Measurements from ENCODE around the gene WNT5B.

The WNT5B gene

DNA sequence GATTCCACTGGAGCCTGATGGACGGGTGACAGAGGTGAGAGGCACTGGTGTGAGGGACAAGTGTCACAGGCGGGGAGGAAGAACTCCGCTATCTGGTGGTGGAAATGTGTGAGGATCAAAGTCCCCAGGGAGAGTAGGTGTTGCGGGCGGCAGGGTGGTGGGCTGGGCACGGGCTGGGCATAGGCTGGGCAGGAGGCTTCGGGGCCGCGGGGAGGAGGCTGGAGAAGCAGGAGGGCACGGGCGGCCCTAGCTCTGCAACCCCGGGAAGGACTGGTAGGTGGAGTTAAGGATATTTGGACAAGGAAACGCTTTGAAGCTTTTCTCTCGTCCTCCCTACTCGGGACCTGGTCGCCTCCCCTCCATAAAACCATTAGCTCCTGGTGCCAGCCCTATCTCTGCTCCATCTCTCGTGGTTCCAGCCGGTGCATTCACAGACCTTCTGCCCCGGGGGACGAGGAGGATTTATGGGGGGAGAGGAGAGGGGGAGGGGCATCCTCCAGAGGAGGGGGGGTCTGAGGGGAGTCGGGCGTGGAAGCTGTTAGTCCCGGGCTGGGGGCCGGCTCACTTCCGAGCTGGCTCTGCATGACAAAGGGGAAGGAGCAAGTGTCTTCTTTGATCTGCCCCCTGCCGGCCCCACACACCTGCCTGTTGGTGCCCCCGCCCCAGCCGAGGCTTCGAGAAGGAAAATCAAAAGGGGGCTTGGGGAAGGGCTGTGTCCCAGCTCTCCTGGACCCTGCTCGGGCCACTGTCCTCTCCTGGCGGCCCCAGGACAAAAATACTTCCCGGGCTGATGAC lies 504 bp downstream of the WNT5B start:
- in situ Hi-C loops (cut with HindIII; ENCODE audit: low sequenced_read_pairs): no loop called here

- in situ Hi-C loops (cut with HindIII; ENCODE audit: low sequenced_read_pairs): no loop called here
Measured at GRCh38 chr12:1630133-1630826, 1.2 kb downstream of the WNT5B start.

- in situ Hi-C loops (cut with HindIII; ENCODE audit: low sequenced_read_pairs): no loop called here
Measured at GRCh38 chr12:1630827-1631591, 2.0 kb downstream of the WNT5B start.

DNA sequence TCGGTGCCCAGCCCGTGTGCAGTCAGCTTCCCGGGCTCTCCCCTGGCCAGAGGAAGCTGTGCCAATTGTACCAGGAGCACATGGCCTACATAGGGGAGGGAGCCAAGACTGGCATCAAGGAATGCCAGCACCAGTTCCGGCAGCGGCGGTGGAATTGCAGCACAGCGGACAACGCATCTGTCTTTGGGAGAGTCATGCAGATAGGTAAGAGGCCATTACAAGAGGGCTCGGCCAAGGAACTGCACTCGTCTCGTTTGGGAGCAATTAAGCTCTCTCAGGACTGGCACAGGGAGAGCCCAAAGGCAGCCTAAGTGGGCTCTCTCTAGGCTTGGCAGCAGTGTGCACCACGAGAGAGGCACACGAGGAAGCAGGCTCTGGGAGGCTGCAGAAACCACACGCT lies 3.7 kb downstream of the WNT5B start:
- in situ Hi-C loops (cut with HindIII; ENCODE audit: low sequenced_read_pairs): no loop called here

DNA sequence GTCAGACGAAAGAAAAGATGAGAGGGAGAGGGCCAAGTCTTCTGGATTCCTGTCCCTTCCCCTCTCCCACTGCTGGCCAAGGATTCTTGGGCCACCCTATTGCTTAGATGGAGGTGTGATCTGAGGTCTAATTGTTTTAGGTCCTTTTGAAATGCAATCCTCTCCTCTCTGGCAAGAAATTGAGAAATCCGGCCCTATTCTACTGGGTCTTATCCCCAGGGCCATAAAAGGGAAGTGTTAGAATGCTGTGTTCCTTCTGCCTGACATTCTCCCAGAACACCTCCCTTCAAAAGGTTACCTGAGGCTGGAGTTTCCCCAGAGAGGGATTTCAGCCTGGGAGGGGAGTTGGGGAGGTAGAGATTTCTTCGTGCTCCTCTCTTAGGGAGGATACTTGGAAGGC lies 4.4 kb downstream of the WNT5B start:
- in situ Hi-C loops (cut with HindIII; ENCODE audit: low sequenced_read_pairs): no loop called here

GRCh38 chr12:1634149-1634548 lies 5.1 kb downstream of the WNT5B start:
- in situ Hi-C loops (cut with HindIII; ENCODE audit: low sequenced_read_pairs): no loop called here

GRCh38 chr12:1634590-1635191 lies 5.7 kb downstream of the WNT5B start:
- in situ Hi-C loops (cut with HindIII; ENCODE audit: low sequenced_read_pairs): no loop called here

DNA sequence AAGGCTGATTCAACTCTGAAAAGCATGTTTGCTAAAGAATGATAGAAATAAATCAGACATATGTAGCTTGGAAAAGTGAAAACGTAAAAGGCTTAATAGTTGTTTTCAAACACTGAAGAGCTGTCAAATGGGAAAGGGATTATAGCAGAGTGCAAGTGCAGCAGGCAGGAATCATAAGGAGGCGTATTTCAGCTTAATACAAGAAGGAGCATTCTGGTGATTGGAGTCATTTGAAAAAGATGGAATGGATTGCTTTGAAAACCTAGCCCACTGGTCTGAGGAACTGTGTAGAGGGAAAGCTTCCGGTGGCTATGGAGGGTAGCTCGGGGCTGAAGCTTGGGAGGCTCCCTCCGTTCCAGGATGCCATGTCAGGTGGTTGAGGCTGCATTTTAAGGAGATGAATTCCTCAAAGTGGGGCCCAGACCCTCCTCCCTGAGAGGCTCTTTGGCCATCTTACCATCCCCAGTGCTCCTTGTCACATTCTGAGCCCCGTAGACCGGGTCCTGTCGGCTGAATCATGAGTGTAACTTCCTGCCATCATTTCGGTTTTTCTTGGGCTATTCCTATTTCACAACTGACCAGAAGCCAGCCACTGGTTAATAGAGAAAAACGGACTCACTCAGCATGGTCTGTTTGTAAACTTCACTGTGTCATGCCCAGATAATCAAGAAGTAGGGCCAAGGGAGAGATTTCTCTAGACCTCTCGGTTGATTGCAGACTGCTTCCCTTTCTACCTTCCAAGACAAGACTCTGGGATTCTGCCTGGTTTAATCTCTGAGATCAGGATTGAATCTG lies 6.5 kb downstream of the WNT5B start:
- in situ Hi-C loops (cut with HindIII; ENCODE audit: low sequenced_read_pairs): no loop called here

- in situ Hi-C loops (cut with HindIII; ENCODE audit: low sequenced_read_pairs): no loop called here
Measured at GRCh38 chr12:1638203-1638602, 9.2 kb downstream of the WNT5B start.

- in situ Hi-C loops (cut with HindIII; ENCODE audit: low sequenced_read_pairs): no loop called here
Measured at GRCh38 chr12:1639538-1639937, 10.5 kb downstream of the WNT5B start.

GRCh38 chr12:1640328-1641234 lies 11.6 kb downstream of the WNT5B start:
- in situ Hi-C loops (cut with HindIII; ENCODE audit: low sequenced_read_pairs): no loop called here

DNA sequence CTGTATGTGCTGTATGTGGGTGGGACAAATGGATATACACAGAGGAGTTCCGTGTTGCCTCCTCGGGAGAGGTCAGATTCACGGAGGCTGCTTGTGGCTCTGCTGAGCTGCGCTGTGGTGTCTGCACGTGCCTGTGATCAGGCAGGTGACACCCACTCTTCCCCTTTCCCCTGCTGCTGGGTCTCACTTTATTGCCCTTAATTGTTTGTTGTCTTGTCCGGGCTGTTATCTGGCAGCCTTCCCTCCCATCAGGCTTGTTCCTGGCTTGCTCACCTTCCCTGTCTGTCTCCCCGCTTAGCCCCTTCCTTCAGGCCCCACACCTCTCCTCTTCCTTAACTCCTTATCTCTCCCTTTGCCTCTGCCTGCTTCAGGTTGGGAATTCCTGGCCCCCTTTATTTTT lies 13.5 kb downstream of the WNT5B start:
- in situ Hi-C loops (cut with HindIII; ENCODE audit: low sequenced_read_pairs): no loop called here

- in situ Hi-C loops (cut with HindIII; ENCODE audit: low sequenced_read_pairs): no loop called here
Measured at GRCh38 chr12:1643043-1643442, 14.0 kb downstream of the WNT5B start.

- in situ Hi-C loops (cut with HindIII; ENCODE audit: low sequenced_read_pairs): no loop called here
Measured at GRCh38 chr12:1643905-1644533, 15.0 kb downstream of the WNT5B start.

- in situ Hi-C loops (cut with HindIII; ENCODE audit: low sequenced_read_pairs): no loop called here
Measured at GRCh38 chr12:1644534-1645438, 15.8 kb downstream of the WNT5B start.

- in situ Hi-C loops (cut with HindIII; ENCODE audit: low sequenced_read_pairs): no loop called here
Measured at GRCh38 chr12:1645819-1646218, 16.8 kb downstream of the WNT5B start.

- in situ Hi-C loops (cut with HindIII; ENCODE audit: low sequenced_read_pairs): no loop called here
Measured at GRCh38 chr12:1646569-1647284, 17.7 kb downstream of the WNT5B start.
